Subcutaneous abdominal adipose tissue (tissue), 5 donors: ENCODE data around the gene KLC4.
"Not testable (repeated sequence)": the region's sequence is repeated elsewhere in the genome, so short reads cannot be mapped to it uniquely, and the experiment has no call there.

ENCODE experiments used
- H3K27ac ChIP-seq: one replicate; pipeline ENCODE4 v1.7.0; 2013; ENCODE audit warnings: low read depth, mild to moderate bottlenecking, inconsistent platforms, low read length, moderate library complexity
- H3K27me3 ChIP-seq, 5 donors: one replicate each; pipeline ENCODE4 v1.7.0; 2013; ENCODE audit warnings: low read length in 5 of 5, inconsistent platforms in 1 of 5; ENCODE audit not compliant: control insufficient read depth in 5 of 5, insufficient read depth in 4 of 5
- H3K36me3 ChIP-seq, 5 donors: one replicate each; pipeline ENCODE4 v1.7.0; 2013; ENCODE audit warnings: low read length in 5 of 5; ENCODE audit not compliant: control insufficient read depth in 5 of 5, insufficient read depth in 5 of 5
- H3K4me1 ChIP-seq, 5 donors: one replicate each; pipeline ENCODE4 v1.7.0; 2013; ENCODE audit warnings: low read length in 5 of 5, mild to moderate bottlenecking in 3 of 5, moderate library complexity in 1 of 5; ENCODE audit not compliant: control insufficient read depth in 5 of 5, insufficient read depth in 5 of 5
- H3K4me3 ChIP-seq, 5 donors: one replicate each; pipeline ENCODE4 v1.7.0; 2013; ENCODE audit warnings: low read length in 5 of 5, low read depth in 1 of 5
- H3K9ac ChIP-seq, 5 donors: one replicate each; pipeline ENCODE4 v1.7.0; 2013; ENCODE audit warnings: low read length in 5 of 5, mild to moderate bottlenecking in 4 of 5, moderate library complexity in 3 of 5
- H3K9me3 ChIP-seq, 5 donors: one replicate each; pipeline ENCODE4 v1.7.0; 2013; ENCODE audit warnings: low read length in 5 of 5; ENCODE audit not compliant: control insufficient read depth in 5 of 5
- donor health status: healthy.
- donor health status: healthy.
- donor health status: healthy.
- donor health status: healthy.
- donor health status: healthy.

KLC4 gene

DNA sequence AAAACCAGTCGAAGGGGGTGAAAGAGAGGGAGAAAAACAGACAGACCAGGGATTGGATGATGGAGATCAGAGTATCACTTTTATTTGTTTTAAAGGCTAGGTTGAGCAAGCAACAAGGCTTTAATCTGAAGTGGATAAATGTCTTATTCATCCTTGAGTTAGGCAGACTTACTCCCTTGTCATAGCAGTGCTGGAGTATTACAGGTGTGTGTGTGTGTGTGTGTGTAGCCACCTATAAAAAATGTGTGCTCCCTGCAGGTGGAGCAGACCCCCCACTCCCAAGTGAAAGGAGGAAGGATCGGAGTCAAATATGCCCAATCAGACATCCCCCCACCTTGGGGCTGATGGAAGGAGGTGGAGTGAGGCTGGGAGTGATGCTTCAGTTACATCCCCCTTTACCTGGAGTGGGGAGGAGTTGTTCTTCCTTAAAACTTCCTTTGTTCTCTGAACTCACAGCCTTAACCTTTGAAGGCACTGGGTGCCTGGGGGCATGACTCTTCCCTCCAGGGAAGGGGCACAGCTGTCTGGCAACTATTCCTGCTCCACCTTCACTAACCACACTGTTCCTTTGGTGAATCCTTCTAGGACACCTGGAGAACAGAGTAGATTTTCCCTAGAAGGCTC, 43.9 kb downstream of the KLC4 start:
- no peaks in the 10 kb centered on the region for H3K4me1 ChIP-seq
- H3K36me3 ChIP-seq, result no peaks in the 10 kb centered on the region
- no peaks in the 10 kb centered on the region for H3K27me3 ChIP-seq
- no peak overlapping the region for H3K9ac ChIP-seq
- H3K27ac ChIP-seq, result no peak overlapping the region
- H3K9me3 ChIP-seq, result no peaks in the 10 kb centered on the region
- no peak overlapping the region for H3K4me3 ChIP-seq

GRCh38 chr6:43105538-43106222, 46.2 kb downstream of the KLC4 start:
- Histone ChIP-seq H3K36me3 (no peaks in the 10 kb centered on the region), H3K27ac (no peak overlapping the region), H3K27me3 (no peaks in the 10 kb centered on the region), H3K9me3 (no peaks in the 10 kb centered on the region), H3K4me1 (no peaks in the 10 kb centered on the region), H3K4me3 (no peak overlapping the region), H3K9ac (no peak overlapping the region)

DNA sequence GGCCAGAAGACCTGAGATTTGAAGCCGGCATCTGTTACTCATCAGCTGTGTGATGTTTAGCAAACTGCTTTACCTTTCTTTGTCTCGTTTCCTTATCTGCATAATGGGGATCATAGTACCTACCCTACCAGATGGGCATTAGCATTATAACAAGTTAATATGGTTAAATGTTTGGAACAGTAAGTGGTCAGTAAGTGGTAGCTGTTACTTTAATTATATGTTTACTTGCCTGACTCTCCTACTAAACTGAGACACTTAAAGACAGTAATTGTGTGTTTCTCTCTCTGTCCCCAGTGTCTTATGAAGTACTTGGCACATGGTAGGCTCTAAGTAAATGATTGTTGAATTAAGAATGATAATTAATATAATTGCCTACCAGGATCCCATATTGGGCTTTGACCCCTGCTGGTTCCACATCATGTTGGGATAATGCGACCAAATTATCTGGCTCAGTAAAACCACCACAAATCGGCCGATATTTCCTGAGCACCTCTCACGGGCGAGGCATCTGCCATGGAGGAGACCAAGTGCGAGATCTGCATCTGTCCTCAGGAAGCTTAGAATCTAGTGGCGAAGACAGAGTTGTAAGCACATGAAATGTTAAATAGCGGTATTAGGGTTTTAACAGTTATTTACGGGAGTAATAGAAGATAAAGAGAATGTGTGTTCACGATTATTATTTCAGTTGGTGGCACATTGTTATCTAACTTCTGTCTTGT, 48.1 kb downstream of the KLC4 start:
- Histone ChIP-seq H3K27me3 (no peaks in the 10 kb centered on the region), H3K36me3 (no peaks in the 10 kb centered on the region), H3K9me3 (no peaks in the 10 kb centered on the region), H3K4me3 (no peak overlapping the region), H3K9ac (no peak overlapping the region), H3K27ac (no peak overlapping the region), H3K4me1 (no peaks in the 10 kb centered on the region)

GRCh38 chr6:43113431-43114260, 54.2 kb downstream of the KLC4 start:
- H3K4me3 ChIP-seq, result no peak overlapping the region
- H3K27me3 ChIP-seq, result no peaks in the 10 kb centered on the region
- peak overlapping the region in 1 of 5 donors; percentile 46 for H3K9ac ChIP-seq
- H3K9me3 ChIP-seq, result no peaks in the 10 kb centered on the region
- H3K36me3 ChIP-seq, result no peaks in the 10 kb centered on the region
- H3K4me1 ChIP-seq, result peaks cover 0 to 25% (median 17%) of the 10 kb centered on the region in 5 donors
- H3K27ac ChIP-seq, result peak overlapping the region; percentile 27

GRCh38 chr6:43115365-43115764, 55.9 kb downstream of the KLC4 start:
- Histone ChIP-seq H3K27ac (no peak overlapping the region), H3K27me3 (no peaks in the 10 kb centered on the region), H3K4me1 (peaks cover 0 to 28% (median 17%) of the 10 kb centered on the region in 5 donors), H3K9ac (no peak overlapping the region), H3K4me3 (no peak overlapping the region), H3K9me3 (no peaks in the 10 kb centered on the region), H3K36me3 (no peaks in the 10 kb centered on the region)

- not testable (repeated sequence) for H3K4me3 ChIP-seq
- peaks cover 6 to 48% (median 29%) of the 10 kb centered on the region in 5 donors for H3K4me1 ChIP-seq
Measured at GRCh38 chr6:43117466-43117865, 58.0 kb downstream of the KLC4 start.

GRCh38 chr6:43119482-43119881, 60.1 kb downstream of the KLC4 start:
- H3K4me1 ChIP-seq, result peaks cover 6 to 47% (median 28%) of the 10 kb centered on the region in 5 donors

More at GRCh38 chr6:43117466-43117865, 58.0 kb downstream of the KLC4 start:
- H3K27ac ChIP-seq, H3K9ac ChIP-seq, H3K36me3 ChIP-seq, H3K27me3 ChIP-seq, H3K9me3 ChIP-seq: not testable (repeated sequence)

GRCh38 chr6:43120101-43120763, 60.8 kb downstream of the KLC4 start:
- H3K9me3 ChIP-seq, result no peaks in the 10 kb centered on the region
- no peak overlapping the region for H3K27ac ChIP-seq
- no peaks in the 10 kb centered on the region for H3K36me3 ChIP-seq
- H3K4me1 ChIP-seq, result peaks cover 6 to 50% (median 26%) of the 10 kb centered on the region in 5 donors
- no peak overlapping the region for H3K9ac ChIP-seq
- no peak overlapping the region for H3K4me3 ChIP-seq
- no peaks in the 10 kb centered on the region for H3K27me3 ChIP-seq

More at GRCh38 chr6:43119482-43119881, 60.1 kb downstream of the KLC4 start:
- no peak overlapping the region for H3K27ac ChIP-seq
- no peak overlapping the region for H3K9ac ChIP-seq
- no peaks in the 10 kb centered on the region for H3K36me3 ChIP-seq
- H3K9me3 ChIP-seq, result no peaks in the 10 kb centered on the region
- H3K27me3 ChIP-seq, result no peaks in the 10 kb centered on the region
- no peak overlapping the region for H3K4me3 ChIP-seq
